Right hindlimb (tissue), 1 donor: ENCODE data around the gene STUM.
A peak's percentile ranks its signal among the peaks of the same experiment; 100 is the strongest.
"Not testable (repeated sequence)": the region's sequence is repeated elsewhere in the genome, so short reads cannot be mapped to it uniquely, and the experiment has no call there.

Experiments used
- DNase-seq: peaks from one replicate; pipeline ENCODE4 v3.0.0-alpha.2; 2018

The STUM gene

GRCh38 chr1:226584164-226584563 lies 35.6 kb downstream of the STUM start:
- DNase-seq = no peak

- DNase-seq = no peak
Measured at GRCh38 chr1:226586116-226586515, 37.6 kb downstream of the STUM start.

GRCh38 chr1:226586650-226587422 lies 38.3 kb downstream of the STUM start:
- DNase-seq = no peak

- DNase-seq = no peak
Measured at GRCh38 chr1:226588484-226588883, 39.9 kb downstream of the STUM start.

DNA sequence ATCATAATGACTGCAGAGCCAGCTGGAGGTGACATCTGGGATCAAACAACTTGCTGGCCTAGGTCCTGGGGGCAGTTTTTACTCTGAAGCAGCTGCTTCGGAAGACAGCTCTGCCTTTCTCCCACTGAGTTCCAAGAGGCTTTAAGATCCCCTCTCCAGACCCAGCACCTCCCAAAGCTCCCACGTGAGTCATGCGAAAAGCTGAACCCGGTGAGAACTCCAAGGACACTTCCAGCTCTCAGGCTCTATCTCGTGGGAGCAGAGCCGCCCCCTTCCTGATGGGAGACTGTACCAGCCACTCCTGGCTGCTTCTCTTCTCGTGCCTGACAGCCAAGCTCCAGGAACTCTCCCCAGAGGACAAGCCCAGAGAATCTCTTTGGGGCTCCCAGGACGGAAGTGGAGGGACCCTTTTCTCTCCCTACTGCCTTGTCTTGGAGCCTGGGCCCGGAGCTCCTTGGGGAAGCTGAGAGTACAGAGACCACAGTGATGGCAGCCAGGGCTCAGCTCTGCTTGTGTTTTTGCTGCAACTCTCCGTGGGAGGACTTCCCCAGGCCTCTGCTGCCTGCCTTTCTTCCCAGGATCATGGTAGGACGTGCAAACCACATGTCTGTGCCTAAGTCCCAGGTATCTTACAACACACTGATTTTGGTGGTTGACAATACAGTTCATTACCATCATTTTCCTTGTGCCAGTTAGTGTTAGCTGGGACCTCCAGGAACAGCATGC lies 40.6 kb downstream of the STUM start:
- no peak for DNase-seq

GRCh38 chr1:226590614-226591013 lies 42.0 kb downstream of the STUM start:
- DNase-seq = no peak

- DNase-seq = no peak
Measured at GRCh38 chr1:226593541-226593940, 45.0 kb downstream of the STUM start.

GRCh38 chr1:226596531-226597165 lies 48.1 kb downstream of the STUM start:
- DNase-seq = no peak

- no peak for DNase-seq
Measured at GRCh38 chr1:226597616-226598454, 49.3 kb downstream of the STUM start.

DNA sequence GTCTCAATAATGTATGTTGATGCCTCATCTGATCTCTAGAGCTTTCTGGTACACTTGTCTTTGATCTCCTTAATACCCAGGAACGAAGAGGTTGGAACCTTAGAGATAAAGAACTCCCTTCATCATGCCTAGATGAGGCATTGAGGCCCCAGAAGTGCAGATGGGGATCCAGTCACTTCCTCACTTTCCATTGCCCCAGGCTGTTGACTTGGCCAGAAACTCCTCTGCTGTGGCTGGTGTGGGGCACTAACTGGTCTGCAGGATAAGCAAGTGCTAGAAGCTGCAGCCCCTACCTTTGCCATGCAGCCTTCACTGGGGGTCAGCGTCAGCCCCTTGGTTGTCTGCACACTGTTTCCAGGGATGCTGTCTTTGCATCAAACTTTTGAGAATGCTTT lies 49.9 kb downstream of the STUM start:
- no peak for DNase-seq

- not testable (repeated sequence) for DNase-seq
Measured at GRCh38 chr1:226598955-226599354, 50.4 kb downstream of the STUM start.

GRCh38 chr1:226599636-226600238 lies 51.2 kb downstream of the STUM start:
- DNase-seq = no peak

GRCh38 chr1:226600254-226600653 lies 51.7 kb downstream of the STUM start:
- DNase-seq = no peak

GRCh38 chr1:226601456-226601855 lies 52.9 kb downstream of the STUM start:
- no peak for DNase-seq

DNA sequence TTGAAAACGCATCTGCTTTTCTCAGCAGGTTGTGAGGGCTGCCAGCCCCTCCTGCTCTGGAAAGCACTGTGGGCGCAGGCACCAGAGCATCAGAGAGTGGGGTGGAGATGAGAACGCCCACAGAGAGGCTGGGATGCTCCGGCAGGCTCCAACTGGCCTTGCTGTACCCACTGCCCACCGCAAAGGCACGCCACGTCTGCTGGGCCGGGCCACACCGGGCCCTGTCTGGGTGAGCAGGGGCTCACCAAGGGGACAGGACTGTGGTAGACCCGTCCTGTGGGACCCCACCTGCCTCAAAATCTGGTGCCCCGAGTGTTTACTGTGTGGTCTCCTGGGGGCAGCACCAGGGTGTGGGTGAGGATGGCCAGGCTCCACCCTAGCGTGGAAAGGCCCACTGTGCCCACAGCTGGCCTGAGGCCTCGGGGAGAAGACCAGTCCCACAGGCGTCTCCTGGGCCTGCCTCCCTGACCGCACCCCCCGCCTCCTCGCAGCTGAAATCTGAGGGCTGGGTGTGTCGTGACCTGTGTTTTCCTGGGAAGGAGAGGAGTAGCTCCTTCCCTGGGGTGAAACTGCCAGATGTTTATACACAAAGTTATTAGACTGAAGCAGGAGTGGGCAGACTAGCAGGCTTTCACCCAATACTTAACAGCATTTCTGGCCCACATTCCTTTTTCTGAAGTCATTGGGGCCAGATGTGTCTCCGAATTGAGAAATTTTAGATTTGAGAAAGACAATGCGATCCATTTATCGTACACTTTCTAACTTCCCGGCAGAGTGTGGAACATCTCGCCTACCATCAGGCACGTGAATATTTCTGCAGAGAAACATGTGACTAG lies 53.8 kb downstream of the STUM start:
- peak; percentile 76 for DNase-seq

GRCh38 chr1:226603022-226603857 lies 54.7 kb downstream of the STUM start:
- peak; percentile 80 for DNase-seq

DNA sequence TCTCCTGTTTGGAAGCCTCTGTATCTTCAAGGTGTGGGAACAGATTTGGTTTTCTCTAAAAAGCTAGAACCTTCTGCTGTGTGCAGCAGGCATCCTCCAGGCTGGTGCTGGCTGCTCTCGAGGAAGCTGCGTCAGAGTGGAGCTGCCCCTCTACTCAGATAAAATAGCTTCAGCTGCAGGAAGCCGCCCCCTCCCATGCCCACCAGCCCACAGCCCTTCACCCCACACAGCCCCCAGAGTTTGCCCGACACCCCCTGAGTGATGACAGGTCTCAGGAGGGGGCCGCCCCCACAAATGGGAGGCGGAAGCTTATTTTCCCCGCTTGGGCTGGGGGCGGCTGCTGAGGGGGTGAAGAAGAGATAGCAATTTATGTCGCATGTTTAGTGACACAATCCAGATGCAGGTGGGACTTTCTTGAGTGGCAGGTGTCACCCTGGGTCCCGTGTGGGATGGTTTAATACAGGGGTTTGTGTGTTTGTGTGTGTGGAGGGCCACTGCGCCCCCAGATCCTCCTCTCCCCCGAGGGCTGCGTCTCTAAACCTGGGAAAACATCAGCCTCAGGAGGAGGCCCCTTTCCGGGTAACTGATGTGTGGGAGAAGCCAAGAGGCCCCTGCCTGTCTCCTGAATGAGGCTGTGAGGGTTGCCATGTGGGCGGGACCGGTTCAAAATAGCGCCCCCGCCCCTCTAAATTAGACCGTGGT lies 55.4 kb downstream of the STUM start:
- no peak for DNase-seq

DNA sequence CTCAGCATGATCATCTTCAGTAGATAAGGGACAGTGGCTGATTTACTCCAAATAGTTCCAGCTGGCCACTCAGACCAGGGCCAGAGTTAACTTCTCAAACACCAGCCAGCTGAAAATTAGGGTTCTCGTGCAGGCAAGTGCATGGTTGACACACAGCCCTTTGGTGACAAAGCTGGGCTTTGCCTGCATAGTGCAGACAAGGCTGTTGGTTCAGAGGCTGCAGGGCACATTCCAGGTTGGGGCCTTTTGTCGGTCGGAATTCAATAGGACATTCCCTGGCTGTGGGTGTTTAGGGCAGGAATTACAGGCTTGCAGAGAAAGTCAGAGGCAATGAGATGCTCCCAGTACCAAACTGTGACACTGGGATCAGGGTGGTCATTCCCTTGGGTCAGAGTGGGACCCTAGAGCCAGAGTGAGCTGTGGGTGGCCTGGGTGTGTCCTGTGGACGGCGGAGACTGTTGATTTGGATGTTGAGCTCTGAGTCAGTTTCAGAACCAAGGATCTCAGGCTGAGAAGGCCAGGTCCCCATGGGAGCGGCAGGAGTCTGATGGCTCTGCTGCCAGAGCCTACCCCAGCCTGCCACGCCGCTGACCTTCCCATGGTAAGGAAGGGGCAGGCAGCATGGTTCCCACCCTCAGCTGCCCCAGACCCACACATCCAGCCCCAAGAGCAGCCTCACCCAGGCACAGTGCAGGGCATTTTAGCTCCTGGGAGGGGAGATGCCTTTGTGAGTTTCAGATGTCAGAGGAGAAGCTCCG lies 56.2 kb downstream of the STUM start:
- DNase-seq = no peak

GRCh38 chr1:226605318-226605950 lies 56.9 kb downstream of the STUM start:
- DNase-seq = no peak
